Stimulated activated CD8-positive, alpha-beta memory T cell treated with anti-CD3 and anti-CD28 coated beads, Interleukin-4, amount 100 ng/mL, for 24 hours (primary cell): ENCODE measurements around the gene RNF31.

ENCODE experiments used
- DNase-seq: peaks from one replicate; pipeline ENCODE4 v3.0.0-alpha.2; 2020; ENCODE audit warnings: low read depth

The RNF31 gene

GRCh38 chr14:24159777-24160498, 12.6 kb downstream of the RNF31 start:
- DNase-seq: no peak

GRCh38 chr14:24160499-24160849, 13.2 kb downstream of the RNF31 start:
- no peak for DNase-seq

GRCh38 chr14:24160850-24161804, 13.8 kb downstream of the RNF31 start, which contains the start of gene IRF9:
IRF9 (plus strand) TSS chr14:24161265; CDS start chr14:24162145, 880 bp downstream.
- peak; percentile 95 for DNase-seq

GRCh38 chr14:24162093-24162492, 14.8 kb downstream of the RNF31 start:
- no peak for DNase-seq

GRCh38 chr14:24164518-24164991, 17.3 kb downstream of the RNF31 start:
- DNase-seq: no peak

GRCh38 chr14:24165785-24166184, 18.5 kb downstream of the RNF31 start:
- no peak for DNase-seq

- no peak for DNase-seq
Measured at GRCh38 chr14:24167469-24168114, 20.3 kb downstream of the RNF31 start.

GRCh38 chr14:24171422-24172260, 24.3 kb downstream of the RNF31 start, which contains the start of gene REC8:
REC8 (plus strand) TSS chr14:24172080; CDS start chr14:24172553, 473 bp downstream.
- DNase-seq: peak; percentile 55

GRCh38 chr14:24172261-24172860, 25.1 kb downstream of the RNF31 start:
- DNase-seq: no peak

GRCh38 chr14:24172871-24173281, 25.6 kb downstream of the RNF31 start:
- no peak for DNase-seq

GRCh38 chr14:24176599-24176998, 29.3 kb downstream of the RNF31 start:
- no peak for DNase-seq

- DNase-seq: no peak
Measured at GRCh38 chr14:24177041-24177825, 29.9 kb downstream of the RNF31 start.

GRCh38 chr14:24177891-24178290, 30.6 kb downstream of the RNF31 start:
- DNase-seq: no peak

GRCh38 chr14:24178399-24179178, 31.3 kb downstream of the RNF31 start:
- no peak for DNase-seq

- no peak for DNase-seq
Measured at GRCh38 chr14:24179294-24179960, 32.1 kb downstream of the RNF31 start.

- DNase-seq: no peak
Measured at GRCh38 chr14:24179961-24180796, 32.9 kb downstream of the RNF31 start.

GRCh38 chr14:24181371-24182077, 34.2 kb downstream of the RNF31 start:
- no peak for DNase-seq
